HL-60 (cell line): Measurements from ENCODE around the gene EGFL8.

Experiments
- DNase-seq, 2 experiments: peaks; one replicate each; pipeline ENCODE4 v3.0.0-alpha.2; 2010 to 2020; ENCODE audit warnings: low read depth in 1 of 2, low spot score in 1 of 2
- H3K27ac ChIP-seq: fragments of 250-450 bp; sonication (Bioruptor Pico); replicated peaks from 2 replicates; pipeline ENCODE4 v1.5.1; 2020; ENCODE audit warnings: mild to moderate bottlenecking, moderate library complexity
- H3K27me3 ChIP-seq: fragments of 250-450 bp; sonication (Bioruptor Pico); 2 replicates; pipeline ENCODE4 v1.5.1; 2021; ENCODE audit warnings: mild to moderate bottlenecking, moderate library complexity; ENCODE audit not compliant: insufficient read depth, poor library complexity, severe bottlenecking
- H3K4me3 ChIP-seq: replicated peaks from 2 replicates; pipeline ENCODE4 v1.5.1; 2011; ENCODE audit warnings: mild to moderate bottlenecking, control low read depth, low read length; ENCODE audit not compliant: insufficient read depth
- CTCF ChIP-seq: IDR thresholded peaks from one replicate; pipeline ENCODE4 v1.5.1; 2011; ENCODE audit warnings: low read length, control low read depth, inconsistent platforms; ENCODE audit not compliant: insufficient read depth
- GABPA ChIP-seq: IDR thresholded peaks from 2 replicates; pipeline ENCODE4 v1.6.1; 2012; ENCODE audit warnings: low read depth
- POLR2AphosphoS5 ChIP-seq: IDR thresholded peaks from 2 replicates; pipeline ENCODE4 v1.6.1; 2012; ENCODE audit warnings: low read depth
- REST ChIP-seq: IDR thresholded peaks from 2 replicates; pipeline ENCODE4 v1.6.1; 2012; ENCODE audit warnings: low read depth; ENCODE audit not compliant: insufficient replicate concordance
- SPI1 ChIP-seq: IDR thresholded peaks from 2 replicates; pipeline ENCODE4 v1.6.1; 2012; ENCODE audit warnings: low read depth, mild to moderate bottlenecking, borderline replicate concordance

The EGFL8 gene

GRCh38 chr6:32195652-32195901, 31.2 kb downstream of the EGFL8 start:
- H3K27me3 ChIP-seq: no peaks in the 10 kb centered on the region
- DNase-seq: peak; percentile 100
- no peak overlapping the region; the same call in 1 of the 2 replicates for H3K4me3 ChIP-seq
- TF ChIP-seq POLR2AphosphoS5 (no peak), SPI1 (no peak), GABPA (no peak), CTCF (no peak), REST (no peak)
- H3K27ac ChIP-seq: peak overlapping the region; percentile 90; the same call in 1 of the 2 replicates

GRCh38 chr6:32195902-32196681, 31.7 kb downstream of the EGFL8 start:
- H3K27me3 ChIP-seq: no peaks in the 10 kb centered on the region
- peak; percentile 74 to 77 for DNase-seq
- TF ChIP-seq GABPA (no peak), REST (no peak), POLR2AphosphoS5 (peak; percentile 90), CTCF (no peak), SPI1 (no peak)
- peak overlapping the region; percentile 61 for H3K4me3 ChIP-seq
- H3K27ac ChIP-seq: peak overlapping the region; percentile 90

GRCh38 chr6:32196682-32197616, 32.6 kb downstream of the EGFL8 start:
- peak; percentile 4; the same call in 1 of the 2 replicates for TF ChIP-seq SPI1
- TF ChIP-seq REST: no peak
- Histone ChIP-seq H3K27ac (peak overlapping the region; percentile 90), H3K27me3 (no peaks in the 10 kb centered on the region), H3K4me3 (peak overlapping the region; percentile 61)
- peak in 1 of 2 experiments; percentile 60 for DNase-seq
